ENCODE results near the gene CCNA2. TPM values are rescaled to one million over a fixed set of nuclear protein-coding genes. Genes with fewer than 3 reads are reported as not detected.

Gene CCNA2
- total and polyA plus RNA-seq, 9 of the 15 experiments (the other 6 are each of a cell fraction or from before 2014, with no cell fraction given) = 37.1 to 197 (median 154) TPM

DNA sequence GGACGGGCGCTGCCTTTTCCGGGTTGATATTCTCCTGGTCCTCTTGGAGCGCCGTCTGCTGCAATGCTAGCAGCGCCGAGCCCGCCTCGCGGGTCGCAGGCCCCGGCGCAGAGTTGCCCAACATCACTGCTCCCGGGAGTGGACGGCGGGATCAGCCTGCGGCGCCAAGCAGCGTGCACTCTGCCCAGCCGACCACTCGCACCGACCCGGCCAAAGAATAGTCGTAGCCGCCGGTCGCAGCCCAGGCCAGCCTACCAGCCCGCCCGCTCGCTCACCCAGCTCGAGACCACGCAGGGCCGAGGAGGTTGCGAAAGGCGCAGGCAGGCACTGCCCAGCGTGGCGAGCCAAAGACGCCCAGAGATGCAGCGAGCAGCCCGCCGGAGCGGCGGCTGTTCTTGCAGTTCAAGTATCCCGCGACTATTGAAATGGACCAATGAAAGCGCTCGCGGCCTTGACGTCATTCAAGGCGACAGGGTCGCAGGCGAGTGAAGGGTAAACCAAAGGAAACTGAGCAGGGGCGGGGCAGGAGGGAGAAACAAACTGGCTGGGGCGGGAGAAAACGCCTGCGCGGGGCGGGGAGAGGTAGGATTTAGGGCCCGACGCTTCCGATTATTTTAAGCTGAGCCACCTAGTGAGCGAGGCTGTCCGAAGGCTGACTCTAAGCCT, at the start of gene CCNA2 (continued):
- TF ChIP-seq ZNF263 (CRISPR knock-in tag; IDR thresholded peaks at IDR 0.05; ENCODE audit: borderline replicate concordance) = 0 out of 2 replicates have a peak, but pooled peaks have one; percentile 28
- peak; percentile 84; the same call in 1 of the 2 replicates for TF ChIP-seq POLR2AphosphoS2 (IDR thresholded peaks at IDR 0.05; ENCODE audit: low read length)
- TF ChIP-seq, protein P1, sequence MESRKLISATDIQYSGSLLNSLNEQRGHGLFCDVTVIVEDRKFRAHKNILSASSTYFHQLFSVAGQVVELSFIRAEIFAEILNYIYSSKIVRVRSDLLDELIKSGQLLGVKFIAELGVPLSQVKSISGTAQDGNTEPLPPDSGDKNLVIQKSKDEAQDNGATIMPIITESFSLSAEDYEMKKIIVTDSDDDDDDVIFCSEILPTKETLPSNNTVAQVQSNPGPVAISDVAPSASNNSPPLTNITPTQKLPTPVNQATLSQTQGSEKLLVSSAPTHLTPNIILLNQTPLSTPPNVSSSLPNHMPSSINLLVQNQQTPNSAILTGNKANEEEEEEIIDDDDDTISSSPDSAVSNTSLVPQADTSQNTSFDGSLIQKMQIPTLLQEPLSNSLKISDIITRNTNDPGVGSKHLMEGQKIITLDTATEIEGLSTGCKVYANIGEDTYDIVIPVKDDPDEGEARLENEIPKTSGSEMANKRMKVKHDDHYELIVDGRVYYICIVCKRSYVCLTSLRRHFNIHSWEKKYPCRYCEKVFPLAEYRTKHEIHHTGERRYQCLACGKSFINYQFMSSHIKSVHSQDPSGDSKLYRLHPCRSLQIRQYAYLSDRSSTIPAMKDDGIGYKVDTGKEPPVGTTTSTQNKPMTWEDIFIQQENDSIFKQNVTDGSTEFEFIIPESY (CRISPR knock-in tag; IDR thresholded peaks at IDR 0.05) = peak; percentile 59; the same call in 1 of the 2 replicates
- peak; percentile 88 for TF ChIP-seq CEBPB (tag; IDR thresholded peaks at IDR 0.05)
- TF ChIP-seq, protein P2, sequence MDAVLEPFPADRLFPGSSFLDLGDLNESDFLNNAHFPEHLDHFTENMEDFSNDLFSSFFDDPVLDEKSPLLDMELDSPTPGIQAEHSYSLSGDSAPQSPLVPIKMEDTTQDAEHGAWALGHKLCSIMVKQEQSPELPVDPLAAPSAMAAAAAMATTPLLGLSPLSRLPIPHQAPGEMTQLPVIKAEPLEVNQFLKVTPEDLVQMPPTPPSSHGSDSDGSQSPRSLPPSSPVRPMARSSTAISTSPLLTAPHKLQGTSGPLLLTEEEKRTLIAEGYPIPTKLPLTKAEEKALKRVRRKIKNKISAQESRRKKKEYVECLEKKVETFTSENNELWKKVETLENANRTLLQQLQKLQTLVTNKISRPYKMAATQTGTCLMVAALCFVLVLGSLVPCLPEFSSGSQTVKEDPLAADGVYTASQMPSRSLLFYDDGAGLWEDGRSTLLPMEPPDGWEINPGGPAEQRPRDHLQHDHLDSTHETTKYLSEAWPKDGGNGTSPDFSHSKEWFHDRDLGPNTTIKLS (IDR thresholded peaks at IDR 0.05; ENCODE audit: borderline replicate concordance, low read depth) = 0 out of 2 replicates have a peak, but pooled peaks have one; percentile 18
- TF ChIP-seq NFYB (IDR thresholded peaks at IDR 0.05; ENCODE audit: extremely low read depth, insufficient read length) = peak; percentile 68
- 0 out of 2 replicates have a peak, but pooled peaks have one; percentile 41 for TF ChIP-seq NCOA6 (IDR thresholded peaks at IDR 0.05)
- no peak for TF ChIP-seq ZNF140 (CRISPR knock-in tag; IDR thresholded peaks at IDR 0.05)
- peak in 1 of 2 experiments; percentile 14; a peak in 1 of 4 replicates for TF ChIP-seq SIX5 (IDR thresholded peaks at IDR 0.05; ENCODE audit: borderline replicate concordance in 1 of 2, insufficient read depth in 1 of 2, low read depth in 1 of 2, low read length in 2 of 2)
- TF ChIP-seq, protein P3, sequence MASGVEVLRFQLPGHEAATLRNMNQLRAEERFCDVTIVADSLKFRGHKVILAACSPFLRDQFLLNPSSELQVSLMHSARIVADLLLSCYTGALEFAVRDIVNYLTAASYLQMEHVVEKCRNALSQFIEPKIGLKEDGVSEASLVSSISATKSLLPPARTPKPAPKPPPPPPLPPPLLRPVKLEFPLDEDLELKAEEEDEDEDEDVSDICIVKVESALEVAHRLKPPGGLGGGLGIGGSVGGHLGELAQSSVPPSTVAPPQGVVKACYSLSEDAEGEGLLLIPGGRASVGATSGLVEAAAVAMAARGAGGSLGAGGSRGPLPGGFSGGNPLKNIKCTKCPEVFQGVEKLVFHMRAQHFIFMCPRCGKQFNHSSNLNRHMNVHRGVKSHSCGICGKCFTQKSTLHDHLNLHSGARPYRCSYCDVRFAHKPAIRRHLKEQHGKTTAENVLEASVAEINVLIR (CRISPR knock-in tag; IDR thresholded peaks at IDR 0.05) = peak; percentile 98
- TF ChIP-seq JUND (IDR thresholded peaks at IDR 0.05; ENCODE audit: borderline replicate concordance, low read depth, low read length) = peak; percentile 74
- TF ChIP-seq JUND (tag; IDR thresholded peaks at IDR 0.05; ENCODE audit: borderline replicate concordance, low read depth, low read length) = no peak; the same call in 2 of the 3 replicates
- peak; percentile 73; the same call in 1 of the 2 replicates for TF ChIP-seq GATAD2B (IDR thresholded peaks at IDR 0.05; ENCODE audit: borderline replicate concordance)
- TF ChIP-seq, protein P4, sequence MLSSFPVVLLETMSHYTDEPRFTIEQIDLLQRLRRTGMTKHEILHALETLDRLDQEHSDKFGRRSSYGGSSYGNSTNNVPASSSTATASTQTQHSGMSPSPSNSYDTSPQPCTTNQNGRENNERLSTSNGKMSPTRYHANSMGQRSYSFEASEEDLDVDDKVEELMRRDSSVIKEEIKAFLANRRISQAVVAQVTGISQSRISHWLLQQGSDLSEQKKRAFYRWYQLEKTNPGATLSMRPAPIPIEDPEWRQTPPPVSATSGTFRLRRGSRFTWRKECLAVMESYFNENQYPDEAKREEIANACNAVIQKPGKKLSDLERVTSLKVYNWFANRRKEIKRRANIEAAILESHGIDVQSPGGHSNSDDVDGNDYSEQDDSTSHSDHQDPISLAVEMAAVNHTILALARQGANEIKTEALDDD (IDR thresholded peaks at IDR 0.05) = 0 out of 2 replicates have a peak, but pooled peaks have one; percentile 25
- TF ChIP-seq ARNT (IDR thresholded peaks at IDR 0.05) = 0 out of 4 replicates have a peak, but pooled peaks of 1 of the 2 experiments have one; percentile 18
- TF ChIP-seq E2F3 (CRISPR knock-in tag; IDR thresholded peaks at IDR 0.05) = peak; percentile 50; the same call in 1 of the 2 replicates
- TF ChIP-seq, protein P5, sequence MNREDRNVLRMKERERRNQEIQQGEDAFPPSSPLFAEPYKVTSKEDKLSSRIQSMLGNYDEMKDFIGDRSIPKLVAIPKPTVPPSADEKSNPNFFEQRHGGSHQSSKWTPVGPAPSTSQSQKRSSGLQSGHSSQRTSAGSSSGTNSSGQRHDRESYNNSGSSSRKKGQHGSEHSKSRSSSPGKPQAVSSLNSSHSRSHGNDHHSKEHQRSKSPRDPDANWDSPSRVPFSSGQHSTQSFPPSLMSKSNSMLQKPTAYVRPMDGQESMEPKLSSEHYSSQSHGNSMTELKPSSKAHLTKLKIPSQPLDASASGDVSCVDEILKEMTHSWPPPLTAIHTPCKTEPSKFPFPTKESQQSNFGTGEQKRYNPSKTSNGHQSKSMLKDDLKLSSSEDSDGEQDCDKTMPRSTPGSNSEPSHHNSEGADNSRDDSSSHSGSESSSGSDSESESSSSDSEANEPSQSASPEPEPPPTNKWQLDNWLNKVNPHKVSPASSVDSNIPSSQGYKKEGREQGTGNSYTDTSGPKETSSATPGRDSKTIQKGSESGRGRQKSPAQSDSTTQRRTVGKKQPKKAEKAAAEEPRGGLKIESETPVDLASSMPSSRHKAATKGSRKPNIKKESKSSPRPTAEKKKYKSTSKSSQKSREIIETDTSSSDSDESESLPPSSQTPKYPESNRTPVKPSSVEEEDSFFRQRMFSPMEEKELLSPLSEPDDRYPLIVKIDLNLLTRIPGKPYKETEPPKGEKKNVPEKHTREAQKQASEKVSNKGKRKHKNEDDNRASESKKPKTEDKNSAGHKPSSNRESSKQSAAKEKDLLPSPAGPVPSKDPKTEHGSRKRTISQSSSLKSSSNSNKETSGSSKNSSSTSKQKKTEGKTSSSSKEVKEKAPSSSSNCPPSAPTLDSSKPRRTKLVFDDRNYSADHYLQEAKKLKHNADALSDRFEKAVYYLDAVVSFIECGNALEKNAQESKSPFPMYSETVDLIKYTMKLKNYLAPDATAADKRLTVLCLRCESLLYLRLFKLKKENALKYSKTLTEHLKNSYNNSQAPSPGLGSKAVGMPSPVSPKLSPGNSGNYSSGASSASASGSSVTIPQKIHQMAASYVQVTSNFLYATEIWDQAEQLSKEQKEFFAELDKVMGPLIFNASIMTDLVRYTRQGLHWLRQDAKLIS (CRISPR knock-in tag; IDR thresholded peaks at IDR 0.05) = peak; percentile 65; the same call in 1 of the 2 replicates

Measured in K562 (cell line).